NCI-H446 (cell line): ENCODE results near the gene CYP24A1.

Experiments used
- DNase-seq, 2 experiments: peaks; one replicate each; lab custom pipeline; 2025; lab: John Stamatoyannopoulos, UW

Gene CYP24A1

DNA sequence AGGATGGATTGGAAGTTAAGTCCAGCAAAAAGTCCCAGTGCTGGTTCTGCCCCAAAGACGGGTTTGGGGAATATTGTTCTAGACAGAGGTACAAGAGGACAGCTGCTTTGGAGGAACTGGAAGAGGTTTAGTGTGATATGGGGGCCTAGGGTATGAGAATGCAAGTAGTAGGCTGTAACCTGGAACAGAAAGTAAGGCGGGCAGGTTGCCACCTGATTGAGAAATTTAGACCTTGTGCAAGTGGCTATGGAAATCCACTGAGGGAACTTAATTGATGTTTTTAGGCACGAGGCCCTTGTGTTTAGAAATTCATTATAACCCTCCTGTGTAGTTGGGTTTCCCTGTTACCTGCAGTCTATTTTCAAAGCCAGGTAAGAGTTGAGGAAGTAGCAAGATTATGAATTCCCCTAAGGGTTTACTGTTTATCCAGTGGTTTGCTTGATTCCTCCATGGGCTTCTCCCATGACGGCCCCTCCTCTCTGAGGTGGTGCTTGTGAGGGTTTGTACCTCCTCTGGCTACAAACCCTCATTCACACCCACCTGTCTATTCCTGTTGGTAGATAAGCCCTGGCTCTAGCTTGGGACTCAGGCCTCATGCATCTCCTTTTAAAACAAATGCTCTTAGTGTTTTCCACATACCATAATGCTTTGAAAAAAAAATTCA is 61.4 kb downstream of the CYP24A1 start:
- DNase-seq, result no peak

DNA sequence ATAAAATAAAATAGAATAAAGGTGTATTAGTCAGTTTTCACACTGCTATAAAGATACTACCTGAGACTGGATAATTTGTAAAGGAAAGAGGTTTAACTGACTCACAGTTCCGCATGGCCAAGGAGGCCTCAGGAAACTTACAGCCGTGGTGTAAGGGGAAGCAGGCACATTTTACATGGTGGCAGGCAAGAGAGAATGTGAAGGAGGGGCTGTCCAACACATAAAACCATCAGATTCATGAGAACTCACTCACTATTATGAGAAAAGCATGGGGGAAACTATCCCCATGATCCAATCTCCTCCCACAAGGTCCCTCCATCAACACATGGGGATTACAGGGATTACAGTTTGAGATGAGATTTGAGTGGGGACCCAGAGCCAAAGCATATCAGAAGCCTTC is 62.3 kb downstream of the CYP24A1 start:
- DNase-seq, result no peak

DNA sequence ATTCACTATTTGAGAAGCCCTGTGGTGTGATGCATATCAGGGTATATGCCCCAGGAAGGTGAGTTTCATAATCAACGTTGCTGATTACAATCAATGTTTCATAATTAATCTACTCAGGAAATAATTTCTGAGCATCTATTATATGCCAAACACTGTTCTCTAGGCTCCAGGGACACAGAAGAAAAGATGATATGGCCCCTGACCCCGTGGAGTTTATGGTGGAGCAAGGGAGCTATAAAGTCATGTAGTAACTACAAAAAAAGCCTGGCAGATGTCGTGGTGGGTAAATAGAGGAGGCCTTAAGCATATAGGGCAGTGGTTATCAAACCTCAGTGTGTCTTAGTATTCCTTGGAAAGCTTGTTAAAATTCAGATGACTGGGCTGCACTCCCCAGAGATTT is 63.3 kb downstream of the CYP24A1 start:
- DNase-seq, result no peak

DNA sequence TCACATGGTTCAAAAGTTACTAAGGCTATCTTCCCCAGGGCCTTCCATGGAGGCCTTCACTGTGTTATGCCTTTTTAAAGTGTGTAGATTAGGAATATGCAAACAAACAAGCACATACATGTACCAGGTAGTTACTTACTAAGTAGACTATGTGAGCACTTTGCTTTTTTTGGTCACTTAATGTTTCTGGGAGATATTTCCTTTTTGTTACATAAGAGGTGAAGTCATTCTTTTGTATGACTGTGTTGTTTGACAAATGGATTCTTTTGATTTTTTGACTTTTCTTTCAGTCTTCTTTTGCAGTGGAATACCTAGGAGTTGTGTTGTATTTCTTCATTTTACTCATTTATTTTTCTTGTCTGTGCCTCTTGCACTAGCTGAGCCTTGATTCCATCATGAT is 63.7 kb downstream of the CYP24A1 start:
- DNase-seq, result no peak

DNA sequence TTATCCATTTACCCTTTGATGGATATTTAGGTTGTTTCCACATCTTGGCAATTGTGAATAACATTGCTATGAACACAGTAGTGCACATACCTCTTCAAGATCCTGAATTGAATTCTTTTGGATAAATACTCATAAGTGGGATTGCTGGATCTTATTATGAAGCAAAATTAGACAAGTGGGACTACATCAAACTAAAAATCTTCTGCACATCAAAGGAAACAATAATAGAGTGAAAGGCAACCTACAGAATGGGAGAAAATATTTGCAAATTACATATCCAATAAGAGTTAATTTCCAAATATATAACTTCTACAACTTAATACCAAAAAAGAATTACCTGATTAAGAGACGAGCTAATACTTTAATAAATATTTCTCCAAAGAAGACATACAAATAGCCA is 65.0 kb downstream of the CYP24A1 start:
- no peak for DNase-seq

DNA sequence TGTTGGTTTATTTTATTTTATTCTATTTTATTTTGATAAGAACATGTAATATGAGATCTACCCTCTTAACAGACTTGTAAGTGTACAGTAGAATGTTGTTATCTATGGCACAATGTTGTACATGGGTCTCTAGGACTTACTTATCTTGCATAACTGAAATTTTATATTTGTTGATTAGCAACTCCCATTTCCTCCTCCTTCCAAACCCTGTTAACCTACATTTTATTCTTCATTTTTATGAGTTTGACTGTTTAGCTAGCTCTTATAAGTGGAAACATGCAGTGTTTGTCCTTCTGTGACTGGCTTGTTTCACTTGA is 65.5 kb downstream of the CYP24A1 start:
- DNase-seq, result no peak

DNA sequence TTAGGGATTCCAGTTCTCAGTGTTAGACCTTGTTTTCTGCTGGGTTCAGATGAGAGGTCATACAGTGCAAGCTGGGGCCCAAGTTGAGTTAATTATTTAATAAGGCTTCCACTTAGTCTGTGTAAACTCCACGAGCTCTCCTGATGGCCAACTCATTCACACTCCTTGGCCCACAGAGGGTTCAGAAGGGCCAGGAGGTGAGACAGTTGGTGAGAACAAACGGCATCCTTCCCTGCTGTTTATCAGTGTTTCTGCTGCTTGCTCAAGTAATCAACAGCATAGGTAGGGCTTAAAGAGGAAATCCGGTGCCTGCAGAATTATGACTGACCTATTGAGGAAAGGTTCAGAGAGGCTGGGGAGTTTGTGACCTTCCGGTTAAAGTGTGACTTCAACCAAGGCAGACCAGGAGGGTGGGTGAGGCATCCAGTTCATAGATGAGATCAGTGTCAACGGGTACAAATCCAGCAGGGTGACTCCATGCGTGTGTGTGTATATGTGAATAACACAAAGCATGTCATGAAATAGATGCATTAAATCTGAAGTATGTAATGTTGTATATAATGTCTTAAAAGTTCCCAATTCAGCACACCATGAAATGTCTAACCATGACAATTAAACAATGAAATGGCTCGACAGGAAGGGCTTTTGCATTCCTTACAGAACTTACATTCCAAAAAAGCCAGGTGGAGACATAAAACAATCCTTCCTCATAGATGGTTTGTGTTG is 66.0 kb downstream of the CYP24A1 start:
- DNase-seq, result no peak

DNA sequence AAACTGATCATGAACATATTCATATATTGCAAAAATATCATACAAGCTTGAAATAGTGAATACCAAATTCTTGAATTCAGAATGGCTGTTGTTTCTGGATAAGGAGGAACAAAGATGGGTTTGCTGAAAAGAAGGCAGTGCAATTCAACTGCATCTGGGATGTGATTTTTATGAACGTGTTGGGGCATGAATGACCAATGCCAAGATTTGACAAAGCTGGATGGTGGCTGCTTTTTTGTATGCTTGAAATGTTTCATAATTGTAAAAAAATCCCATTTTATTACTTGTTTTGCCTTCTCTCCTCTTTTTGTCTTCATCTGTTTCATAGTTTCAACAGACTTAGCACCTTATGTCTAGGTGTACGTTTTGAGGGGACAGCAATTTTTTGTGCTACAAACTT is 66.6 kb downstream of the CYP24A1 start:
- DNase-seq, result no peak

DNA sequence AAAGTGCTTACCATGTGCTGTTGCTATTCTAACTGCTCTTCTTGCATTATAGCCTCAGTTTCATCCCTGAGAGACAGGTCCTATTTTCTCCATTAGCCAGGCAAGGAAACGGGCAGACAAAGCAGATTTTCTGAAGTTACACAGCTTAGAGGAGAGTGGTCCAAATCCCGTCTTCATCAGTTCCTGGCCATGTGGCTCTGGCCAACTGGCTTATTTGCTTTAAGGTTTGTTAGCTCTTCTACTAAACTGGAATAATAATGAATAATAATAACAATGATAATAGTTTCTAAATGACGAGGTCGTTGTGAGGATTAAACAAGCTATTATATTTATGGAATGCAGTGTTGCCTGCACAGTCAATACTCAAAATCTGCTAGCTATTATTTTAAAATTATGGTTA is 67.6 kb downstream of the CYP24A1 start:
- no peak for DNase-seq

DNA sequence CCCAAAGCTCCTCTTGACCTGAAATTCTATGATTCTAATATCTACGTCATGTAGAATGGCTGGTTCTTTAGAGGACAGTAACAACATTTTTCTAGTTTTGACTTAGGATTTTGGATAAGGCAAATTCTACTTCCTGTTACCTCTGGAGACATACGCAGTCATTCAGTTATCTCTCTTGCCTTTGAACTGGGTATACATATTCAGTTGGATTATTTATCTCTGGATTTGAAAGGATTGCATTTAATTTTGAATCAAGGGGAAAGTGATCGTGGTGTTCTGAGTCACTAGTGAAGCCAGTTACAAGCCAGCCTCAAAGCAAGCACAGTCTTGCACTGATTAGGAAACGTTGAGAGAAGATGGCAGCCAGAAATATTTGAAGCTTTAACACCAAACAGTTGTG is 68.1 kb downstream of the CYP24A1 start:
- DNase-seq, result no peak

DNA sequence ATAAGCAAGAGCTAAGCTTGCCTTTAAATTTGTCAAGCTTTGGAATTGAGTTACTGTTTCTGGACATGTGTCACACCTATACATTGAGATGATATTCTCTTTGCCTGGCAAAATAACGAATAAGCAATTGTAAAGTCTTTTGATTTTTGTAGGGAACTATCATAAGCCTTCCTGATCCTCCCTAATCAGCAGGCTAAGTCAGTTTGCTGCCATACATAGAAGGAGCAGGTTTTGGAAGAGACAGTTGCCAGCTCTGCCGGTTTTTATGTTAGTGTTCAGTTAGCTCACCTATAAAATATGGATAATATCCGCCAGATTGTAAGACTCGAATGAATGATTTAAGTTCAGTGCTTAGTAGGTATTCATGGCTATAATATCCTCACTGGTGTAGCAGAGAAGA is 69.0 kb downstream of the CYP24A1 start:
- DNase-seq, result no peak

DNA sequence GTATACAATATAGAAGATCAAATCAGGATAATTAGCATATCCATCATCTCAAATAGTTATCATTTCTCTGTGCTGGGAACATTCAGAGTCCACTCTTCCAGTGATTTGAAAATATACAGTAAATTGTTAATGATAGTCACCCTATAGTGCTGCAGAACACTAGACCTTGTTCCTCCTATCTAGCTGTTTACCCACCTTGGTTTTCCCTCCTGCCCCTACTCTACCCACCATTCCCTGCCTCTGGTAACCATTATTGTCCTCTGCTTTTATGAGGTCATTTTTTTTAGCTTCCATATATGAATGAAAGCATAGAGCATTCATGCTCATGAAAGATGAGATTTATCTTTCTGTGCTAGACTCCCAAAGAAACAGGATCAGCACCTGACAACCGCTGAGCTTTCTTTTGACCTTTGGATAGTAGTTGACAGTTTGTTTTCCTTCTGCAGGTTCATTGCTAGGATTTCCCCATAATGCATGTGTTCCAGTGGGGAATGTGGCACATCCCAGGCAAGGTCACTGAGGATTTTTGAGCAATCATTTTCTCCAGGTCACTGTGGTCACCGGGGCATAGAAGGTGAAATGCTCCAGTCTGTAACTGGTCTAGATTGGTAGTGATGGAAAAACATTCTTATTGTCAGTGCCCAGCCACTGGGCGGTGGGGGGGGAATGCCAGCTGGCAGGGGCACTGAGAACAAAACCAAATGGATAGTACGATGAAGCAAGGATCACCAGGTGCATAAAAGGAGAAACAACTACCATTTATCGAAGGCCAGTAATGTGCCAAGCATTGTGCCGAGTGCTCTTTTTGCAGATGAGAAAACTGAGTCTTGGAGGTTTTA is 69.8 kb downstream of the CYP24A1 start:
- DNase-seq, result no peak
